SK-N-MC (cell line): ENCODE data around the gene FAM184A.

ENCODE experiments used
- DNase-seq: peaks from one replicate; pipeline ENCODE4 v3.0.0-alpha.2; 2011; ENCODE audit warnings: low read depth, low spot score
- H3K27ac ChIP-seq: fragments of 200-600 bp; sonication (generic); 2 replicates; pipeline ENCODE4 v1.5.1; 2016; ENCODE audit warnings: mixed run types
- H3K36me3 ChIP-seq: fragments of 200-600 bp; sonication (generic); 2 replicates; pipeline ENCODE4 v1.6.1; 2017; ENCODE audit warnings: antibody characterized with exemption, low read length, mixed read lengths; ENCODE audit not compliant: insufficient read depth
- H3K4me3 ChIP-seq: fragments of 200-600 bp; sonication (generic); 2 replicates; pipeline ENCODE4 v1.5.1; 2016
- H3K9ac ChIP-seq: fragments of 200-600 bp; sonication (generic); 2 replicates; pipeline ENCODE4 v1.8.0; 2017; ENCODE audit warnings: mixed run types, mixed read lengths; ENCODE audit not compliant: insufficient read length
- H3K9me3 ChIP-seq: fragments of 200-600 bp; sonication (generic); 2 replicates; pipeline ENCODE4 v1.6.1; 2017; ENCODE audit warnings: low read depth, mild to moderate bottlenecking, antibody characterized with exemption, low read length, moderate library complexity, mixed read lengths
- EZH2 ChIP-seq: fragments of 200-600 bp; sonication (generic); IDR thresholded peaks from one replicate; pipeline ENCODE4 v1.6.1; 2017; ENCODE audit warnings: antibody characterized with exemption
- FOXP2 ChIP-seq: optimal IDR thresholded peaks from 2 replicates; pipeline ENCODE3; 2011; ENCODE audit warnings: mild to moderate bottlenecking, moderate library complexity; ENCODE audit not compliant: insufficient read depth; ENCODE audit errors: extremely low read length, control extremely low read depth
- POLR2AphosphoS5 ChIP-seq: IDR thresholded peaks from 2 replicates; pipeline ENCODE4 v1.6.1; 2012; ENCODE audit warnings: mild to moderate bottlenecking, low read depth, low read length, borderline replicate concordance

The FAM184A gene

DNA sequence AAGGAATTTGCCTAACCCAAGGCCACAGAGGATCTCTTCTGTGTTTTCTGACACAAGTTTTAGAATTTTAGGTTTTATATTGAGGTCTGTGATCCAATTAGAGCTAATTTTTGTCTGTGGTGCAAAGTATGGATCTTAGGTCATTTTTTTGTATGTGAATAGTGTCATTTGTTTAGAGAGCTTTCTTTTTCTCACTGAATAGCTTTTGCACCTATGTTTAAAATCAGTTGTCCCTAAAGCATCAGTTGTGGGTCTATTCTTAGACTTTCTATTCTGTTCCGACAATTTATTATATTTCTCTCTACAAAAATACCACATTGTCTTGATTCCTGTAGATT is 143.2 kb downstream of the FAM184A start:
- Histone ChIP-seq H3K4me3 (peak overlapping the region; percentile 88), H3K9me3 (no peaks in the 10 kb centered on the region), H3K36me3 (peaks cover 22% of the 10 kb centered on the region), H3K27ac (peak overlapping the region; percentile 71; the same call in 1 of the 2 replicates), H3K9ac (peak overlapping the region; percentile 94)
- no peak for DNase-seq
- no peak for TF ChIP-seq FOXP2
- TF ChIP-seq EZH2, result no peak
- no peak for TF ChIP-seq POLR2AphosphoS5

DNA sequence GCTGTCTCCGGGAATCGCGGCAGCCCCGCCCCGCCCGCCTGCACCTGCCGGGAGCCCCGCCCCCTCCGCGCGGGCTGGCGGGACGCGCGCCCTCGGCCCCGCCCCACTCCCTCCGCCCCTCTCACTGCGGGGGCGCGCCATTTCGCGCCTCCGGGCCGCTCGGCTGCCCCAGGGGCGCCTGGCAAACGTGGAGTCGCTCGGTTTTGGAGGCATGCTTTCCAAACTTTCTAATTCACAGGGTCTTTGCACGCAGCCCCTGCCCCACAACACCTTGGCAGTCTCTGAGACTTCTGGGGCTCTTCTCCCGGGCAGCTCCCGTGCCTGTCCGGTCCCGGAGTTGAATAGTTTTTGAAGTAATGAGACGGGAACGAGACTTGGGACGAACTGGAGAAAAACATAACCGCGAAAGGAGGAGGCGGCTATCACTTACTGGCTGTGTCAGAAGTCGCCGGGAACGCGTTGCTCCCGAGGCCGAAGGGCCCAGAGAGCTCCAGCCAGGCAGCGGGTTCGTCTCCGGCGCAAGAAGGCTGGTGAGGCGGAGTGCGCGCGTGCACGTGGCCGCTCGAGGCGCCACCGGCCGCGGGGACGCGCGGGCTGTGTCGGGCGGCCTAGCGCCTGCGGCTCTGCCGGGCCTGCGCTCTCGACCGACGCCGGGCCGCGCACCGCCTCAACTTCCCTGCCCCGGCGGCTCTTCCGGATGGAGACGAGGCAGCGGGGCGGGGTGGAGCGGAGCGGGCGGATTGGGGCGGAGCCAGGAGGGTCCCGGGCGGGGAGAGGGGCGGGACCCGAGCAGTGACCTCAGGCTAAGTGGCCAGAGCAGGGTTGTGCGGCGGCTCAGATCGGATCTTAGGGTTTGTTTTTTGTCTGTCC is 143.8 kb downstream of the FAM184A start, which contains the start of gene MCM9:
Gene MCM9 (minus strand): TSS at position 699 of the 870 bp plus-strand sequence. CDS start 3,436 bp downstream, outside the sequence.
- Histone ChIP-seq H3K36me3 (peaks cover 26% of the 10 kb centered on the region), H3K27ac (peak within 1 kb of the TSS; percentile 88), H3K9ac (peak within 1 kb of the TSS; percentile 94), H3K4me3 (peak within 1 kb of the TSS; percentile 88), H3K9me3 (no peaks in the 10 kb centered on the region)
- peak; percentile 18 for DNase-seq
- no peak for TF ChIP-seq FOXP2
- TF ChIP-seq EZH2, result no peak
- TF ChIP-seq POLR2AphosphoS5, result peak; percentile 67

DNA sequence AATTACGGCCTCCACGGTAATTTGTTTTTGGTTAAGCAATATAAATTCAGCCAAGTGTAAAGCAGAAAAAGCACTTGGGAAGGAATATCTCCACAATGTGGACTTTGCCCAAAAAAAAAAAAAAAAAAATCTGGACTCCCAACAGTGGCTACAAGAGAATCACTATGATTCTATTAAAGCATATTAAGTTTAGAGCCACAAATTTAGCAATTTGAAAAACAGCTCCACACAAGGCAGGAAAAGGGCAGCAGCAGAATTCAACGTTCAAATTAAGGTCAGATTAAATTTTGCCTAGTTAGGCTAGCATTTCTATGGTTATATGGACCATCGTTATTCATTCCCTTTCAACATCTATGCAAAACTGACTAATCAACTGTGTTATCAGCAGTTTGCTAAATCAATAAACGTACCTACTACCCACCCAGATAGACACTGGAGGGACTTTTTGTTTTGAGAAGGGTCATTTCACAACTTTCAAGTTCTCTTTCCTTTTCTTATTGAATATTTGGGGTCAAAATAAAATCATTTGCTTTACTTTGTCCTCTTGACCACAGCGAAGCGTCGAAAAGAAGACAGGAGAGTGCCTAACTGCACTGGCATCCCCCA is 144.5 kb downstream of the FAM184A start:
- Histone ChIP-seq H3K27ac (no peak overlapping the region), H3K9me3 (no peaks in the 10 kb centered on the region), H3K4me3 (peak overlapping the region; percentile 88), H3K9ac (no peak overlapping the region), H3K36me3 (peaks cover 33% of the 10 kb centered on the region)
- DNase-seq, result no peak
- no peak for TF ChIP-seq POLR2AphosphoS5
- TF ChIP-seq FOXP2, result no peak
- TF ChIP-seq EZH2, result no peak

- no peak for DNase-seq
- Histone ChIP-seq H3K9me3 (no peaks in the 10 kb centered on the region), H3K36me3 (peaks cover 48% of the 10 kb centered on the region), H3K9ac (no peak overlapping the region), H3K4me3 (no peak overlapping the region), H3K27ac (no peak overlapping the region)
- TF ChIP-seq EZH2 (no peak), FOXP2 (no peak), POLR2AphosphoS5 (no peak)
Measured at GRCh38 chr6:118932421-118932820, 146.0 kb downstream of the FAM184A start.

DNA sequence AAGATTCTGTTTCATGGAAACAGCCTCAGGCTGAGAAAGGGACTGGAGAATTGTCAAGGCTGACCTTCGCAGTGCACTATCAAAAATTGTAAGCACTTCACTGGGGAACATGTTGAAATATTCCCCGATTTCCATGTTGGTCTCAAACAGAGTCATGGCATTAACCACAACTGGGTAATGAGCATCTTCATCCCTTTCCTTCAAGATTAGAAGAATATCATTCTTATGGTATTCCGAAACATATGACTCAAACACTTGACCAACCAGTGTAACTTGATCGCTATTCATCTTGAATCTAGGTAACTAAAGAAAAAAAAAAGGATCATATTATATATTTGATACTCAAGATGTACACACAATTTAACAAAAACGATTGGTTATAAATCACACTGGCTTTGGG is 147.0 kb downstream of the FAM184A start:
- Histone ChIP-seq H3K9me3 (no peaks in the 10 kb centered on the region), H3K36me3 (peaks cover 58% of the 10 kb centered on the region), H3K9ac (no peak overlapping the region), H3K4me3 (no peak overlapping the region), H3K27ac (no peak overlapping the region)
- no peak for TF ChIP-seq FOXP2
- no peak for TF ChIP-seq EZH2
- no peak for TF ChIP-seq POLR2AphosphoS5
- DNase-seq, result no peak

DNA sequence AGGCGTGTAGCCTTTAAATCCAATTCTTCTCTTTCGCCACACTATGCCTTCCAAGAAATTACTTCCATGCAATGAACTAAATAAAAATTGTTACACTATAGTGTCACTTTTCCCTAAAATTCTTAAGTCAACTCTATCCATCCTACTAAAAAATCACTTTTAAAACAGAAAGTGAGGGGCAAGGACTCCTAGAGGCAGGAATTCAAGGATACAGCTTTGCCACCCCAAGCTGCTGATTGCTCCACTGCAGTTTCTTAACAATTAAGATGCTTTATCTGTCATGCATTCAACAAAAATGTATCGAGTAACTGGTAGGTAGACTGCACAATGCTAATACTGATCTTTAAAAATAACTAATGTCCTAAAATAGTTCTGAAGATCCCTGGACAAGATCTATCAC is 147.8 kb downstream of the FAM184A start:
- no peak for DNase-seq
- TF ChIP-seq POLR2AphosphoS5 (no peak), EZH2 (no peak), FOXP2 (no peak)
- no peak overlapping the region for H3K27ac ChIP-seq
- H3K9me3 ChIP-seq, result no peaks in the 10 kb centered on the region
- H3K36me3 ChIP-seq, result peaks cover 65% of the 10 kb centered on the region
- no peak overlapping the region for H3K4me3 ChIP-seq
- H3K9ac ChIP-seq, result no peak overlapping the region

DNA sequence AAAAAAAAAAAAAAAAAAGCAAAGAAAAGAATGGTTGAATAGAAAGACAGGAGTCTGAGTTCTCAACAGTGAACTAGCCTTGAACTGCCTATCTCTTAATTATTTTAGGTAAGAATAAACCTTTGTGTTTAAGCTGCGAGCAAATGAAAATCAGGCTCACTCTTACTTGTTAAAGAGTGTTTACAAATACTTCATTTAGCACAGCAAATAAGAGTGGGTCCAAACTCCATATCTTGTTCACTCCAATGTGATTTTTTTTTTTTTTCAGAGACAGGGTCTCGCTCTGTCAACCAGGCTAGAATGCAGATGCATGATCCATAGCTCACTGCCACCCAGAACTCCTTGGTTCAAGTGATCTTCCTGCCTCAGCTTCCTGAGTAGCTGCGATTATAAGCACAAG is 155.4 kb downstream of the FAM184A start:
- no peak overlapping the region for H3K4me3 ChIP-seq
- peaks cover 89% of the 10 kb centered on the region for H3K36me3 ChIP-seq
- no peak overlapping the region for H3K9ac ChIP-seq
- TF ChIP-seq EZH2 (no peak), FOXP2 (no peak), POLR2AphosphoS5 (no peak)
- H3K9me3 ChIP-seq, result no peaks in the 10 kb centered on the region
- no peak overlapping the region for H3K27ac ChIP-seq
- DNase-seq, result no peak

DNA sequence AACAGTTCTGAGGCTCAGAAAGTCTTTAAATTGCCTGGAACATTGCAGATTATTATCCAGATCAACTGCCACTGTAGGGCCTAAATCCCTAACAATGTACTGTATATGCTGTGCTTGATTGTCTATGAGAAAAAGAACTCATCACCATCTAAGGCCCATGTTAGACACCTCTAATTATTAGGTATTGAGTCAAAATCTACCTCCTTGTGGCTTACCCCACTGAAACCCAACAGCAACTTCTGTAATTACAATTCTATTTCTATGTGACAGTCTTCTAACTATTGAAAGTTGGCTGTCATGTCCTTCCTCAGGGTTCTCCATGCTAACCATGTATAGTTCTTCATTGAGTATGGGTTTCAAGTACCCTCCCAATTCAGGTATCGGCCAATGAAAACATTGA is 157.4 kb downstream of the FAM184A start:
- H3K4me3 ChIP-seq, result no peak overlapping the region
- DNase-seq, result no peak
- H3K36me3 ChIP-seq, result peaks cover 84% of the 10 kb centered on the region
- H3K9me3 ChIP-seq, result no peaks in the 10 kb centered on the region
- TF ChIP-seq POLR2AphosphoS5 (no peak), FOXP2 (no peak), EZH2 (no peak)
- no peak overlapping the region for H3K27ac ChIP-seq
- H3K9ac ChIP-seq, result no peak overlapping the region

DNA sequence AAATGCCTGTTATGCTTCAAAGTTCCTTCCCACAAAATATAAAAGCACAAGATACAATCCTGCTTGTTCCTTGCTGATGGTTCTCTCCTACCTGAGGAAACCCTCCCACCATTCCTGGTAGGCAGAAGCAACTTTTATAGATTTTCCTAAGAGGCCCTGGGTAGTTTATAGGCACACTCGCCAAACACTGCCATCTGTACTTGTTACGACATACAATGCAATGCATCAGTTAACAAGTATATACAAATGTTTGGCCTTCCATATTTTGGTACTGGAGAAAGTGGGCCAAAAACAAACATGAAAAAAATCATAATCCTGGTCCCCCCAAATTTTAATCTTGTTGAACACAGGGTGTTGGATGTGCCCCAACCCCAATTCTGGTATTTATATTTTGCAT is 160.1 kb downstream of the FAM184A start:
- no peak for DNase-seq
- Histone ChIP-seq H3K4me3 (no peak overlapping the region), H3K27ac (no peak overlapping the region), H3K36me3 (peaks cover 85% of the 10 kb centered on the region), H3K9me3 (no peaks in the 10 kb centered on the region), H3K9ac (no peak overlapping the region)
- TF ChIP-seq FOXP2 (no peak), POLR2AphosphoS5 (no peak), EZH2 (no peak)
